KMS-11 (cell line): ENCODE data around the gene EML1.

Source experiments
- H2AFZ ChIP-seq: fragments of 200-600 bp; sonication (generic); 2 replicates; pipeline ENCODE4 v1.6.1; 2016; ENCODE audit warnings: antibody characterized with exemption, mixed run types, low read depth
- H3K27ac ChIP-seq: fragments of 200-600 bp; sonication (generic); 2 replicates; pipeline ENCODE4 v1.6.1; 2016; ENCODE audit warnings: mild to moderate bottlenecking, mixed run types
- H3K27me3 ChIP-seq: fragments of 200-600 bp; sonication (generic); 2 replicates; pipeline ENCODE4 v1.6.1; 2017; ENCODE audit warnings: mild to moderate bottlenecking, low read depth, mixed run types, moderate library complexity; ENCODE audit not compliant: insufficient read depth
- H3K36me3 ChIP-seq: fragments of 200-600 bp; sonication (generic); 2 replicates; pipeline ENCODE4 v1.6.1; 2017; ENCODE audit warnings: mild to moderate bottlenecking, mixed run types; ENCODE audit not compliant: insufficient read depth
- H3K4me1 ChIP-seq: fragments of 200-600 bp; sonication (generic); 2 replicates; pipeline ENCODE4 v1.6.1; 2016; ENCODE audit warnings: mild to moderate bottlenecking, low read depth, mixed run types; ENCODE audit not compliant: poor library complexity, severe bottlenecking
- H3K4me2 ChIP-seq: fragments of 200-600 bp; sonication (generic); 2 replicates; pipeline ENCODE4 v1.7.0; 2016; ENCODE audit warnings: mild to moderate bottlenecking, mixed run types
- H3K4me3 ChIP-seq: fragments of 200-600 bp; sonication (generic); IDR thresholded peaks from 2 replicates; pipeline ENCODE4 v1.6.1; 2017; ENCODE audit warnings: low read depth, low read length, mixed read lengths; ENCODE audit not compliant: insufficient read depth
- H3K79me2 ChIP-seq: fragments of 200-600 bp; sonication (generic); 2 replicates; pipeline ENCODE4 v1.6.1; 2016; ENCODE audit warnings: low read depth, mixed run types; ENCODE audit not compliant: insufficient read depth
- H3K9ac ChIP-seq: fragments of 200-600 bp; sonication (generic); 2 replicates; pipeline ENCODE4 v1.6.1; 2016; ENCODE audit warnings: mild to moderate bottlenecking, mixed run types
- H4K20me1 ChIP-seq: fragments of 200-600 bp; sonication (generic); 2 replicates; pipeline ENCODE4 v1.6.1; 2016; ENCODE audit warnings: mild to moderate bottlenecking, mixed run types; ENCODE audit not compliant: insufficient read depth
- TF ChIP-seq, protein P1 (sequence below): fragments of 200-600 bp; sonication (generic); conservative IDR thresholded peaks from 2 replicates; pipeline ENCODE4 v1.6.1; 2017; ENCODE audit warnings: low read depth, mild to moderate bottlenecking, antibody characterized with exemption, low read length, moderate library complexity, mixed read lengths

Gene EML1

DNA sequence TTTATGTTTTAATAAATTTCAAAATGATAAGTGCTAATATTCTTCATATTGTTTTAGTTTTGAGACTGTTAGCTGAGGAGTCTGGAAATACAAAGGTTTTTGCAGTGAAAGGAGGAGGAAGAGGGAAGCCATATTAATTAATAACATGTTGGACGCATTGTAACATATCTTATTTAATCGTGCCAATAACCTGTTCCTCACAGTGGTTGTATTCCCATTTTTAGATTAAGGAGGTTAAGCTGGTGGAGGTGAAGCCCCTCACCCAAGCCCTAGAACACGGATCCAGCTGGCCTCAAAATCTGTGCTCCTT is 92.4 kb downstream of the EML1 start:
- H3K4me2 ChIP-seq, result no peak overlapping the region
- H3K4me1 ChIP-seq, result peaks cover 36% of the 10 kb centered on the region
- no peak overlapping the region for H3K9ac ChIP-seq
- TF ChIP-seq, protein P1, sequence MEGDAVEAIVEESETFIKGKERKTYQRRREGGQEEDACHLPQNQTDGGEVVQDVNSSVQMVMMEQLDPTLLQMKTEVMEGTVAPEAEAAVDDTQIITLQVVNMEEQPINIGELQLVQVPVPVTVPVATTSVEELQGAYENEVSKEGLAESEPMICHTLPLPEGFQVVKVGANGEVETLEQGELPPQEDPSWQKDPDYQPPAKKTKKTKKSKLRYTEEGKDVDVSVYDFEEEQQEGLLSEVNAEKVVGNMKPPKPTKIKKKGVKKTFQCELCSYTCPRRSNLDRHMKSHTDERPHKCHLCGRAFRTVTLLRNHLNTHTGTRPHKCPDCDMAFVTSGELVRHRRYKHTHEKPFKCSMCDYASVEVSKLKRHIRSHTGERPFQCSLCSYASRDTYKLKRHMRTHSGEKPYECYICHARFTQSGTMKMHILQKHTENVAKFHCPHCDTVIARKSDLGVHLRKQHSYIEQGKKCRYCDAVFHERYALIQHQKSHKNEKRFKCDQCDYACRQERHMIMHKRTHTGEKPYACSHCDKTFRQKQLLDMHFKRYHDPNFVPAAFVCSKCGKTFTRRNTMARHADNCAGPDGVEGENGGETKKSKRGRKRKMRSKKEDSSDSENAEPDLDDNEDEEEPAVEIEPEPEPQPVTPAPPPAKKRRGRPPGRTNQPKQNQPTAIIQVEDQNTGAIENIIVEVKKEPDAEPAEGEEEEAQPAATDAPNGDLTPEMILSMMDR, result peak; percentile 0
- no peaks in the 10 kb centered on the region for H3K27me3 ChIP-seq
- no peak overlapping the region for H3K4me3 ChIP-seq
- no peaks in the 10 kb centered on the region for H3K36me3 ChIP-seq
- no peaks in the 10 kb centered on the region for H4K20me1 ChIP-seq
- H3K79me2 ChIP-seq, result no peaks in the 10 kb centered on the region
- no peak overlapping the region for H3K27ac ChIP-seq
- H2AFZ ChIP-seq, result no peak overlapping the region

DNA sequence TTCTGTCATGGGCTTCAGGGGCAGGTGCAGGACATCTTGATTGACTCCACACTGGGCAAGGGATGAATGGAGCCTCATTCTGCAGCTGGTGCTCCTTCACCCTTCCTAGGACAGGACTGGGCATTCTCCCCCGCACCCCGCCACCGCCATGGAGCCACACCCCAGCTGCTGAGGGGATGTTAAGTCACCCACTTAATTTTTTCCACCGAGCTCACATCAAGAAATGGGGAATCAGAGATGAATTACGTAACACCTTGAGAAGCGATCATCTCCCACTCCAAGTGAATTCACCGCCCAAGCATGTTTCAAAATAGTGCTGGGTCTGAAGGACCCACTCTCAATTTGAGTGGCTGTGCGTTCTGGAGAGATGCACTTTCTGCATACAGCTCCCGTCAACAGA is 94.2 kb downstream of the EML1 start:
- Histone ChIP-seq H2AFZ (no peak overlapping the region), H3K4me1 (peaks cover 29% of the 10 kb centered on the region), H3K79me2 (no peaks in the 10 kb centered on the region), H3K27me3 (no peaks in the 10 kb centered on the region), H3K36me3 (no peaks in the 10 kb centered on the region), H3K4me3 (no peak overlapping the region), H3K9ac (no peak overlapping the region), H3K4me2 (no peak overlapping the region), H3K27ac (no peak overlapping the region), H4K20me1 (no peaks in the 10 kb centered on the region)
- TF ChIP-seq, protein P1, result no peak

DNA sequence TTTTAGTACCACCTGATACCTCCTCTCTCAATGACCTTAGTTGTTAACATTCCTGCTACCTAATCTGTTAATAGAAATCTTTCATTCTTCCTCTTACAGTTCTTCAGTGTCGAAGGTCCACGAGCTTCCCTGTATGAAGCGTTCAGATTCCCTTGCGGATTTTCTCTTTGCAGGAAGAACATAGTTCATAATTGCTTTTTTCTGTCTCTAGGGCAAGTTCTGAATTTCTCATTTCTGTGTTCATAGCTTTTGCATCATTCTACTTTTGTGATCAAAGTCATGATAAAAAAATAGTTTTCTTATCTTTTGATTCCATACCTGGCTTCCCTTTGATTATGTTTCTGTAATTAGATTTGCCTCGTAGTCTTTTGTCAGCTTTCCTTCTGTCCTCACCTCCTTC is 94.9 kb downstream of the EML1 start:
- no peak overlapping the region for H3K9ac ChIP-seq
- no peak overlapping the region for H2AFZ ChIP-seq
- peaks cover 22% of the 10 kb centered on the region for H3K4me1 ChIP-seq
- TF ChIP-seq, protein P1, result no peak
- H3K27me3 ChIP-seq, result no peaks in the 10 kb centered on the region
- H3K27ac ChIP-seq, result no peak overlapping the region
- no peak overlapping the region for H3K4me2 ChIP-seq
- H4K20me1 ChIP-seq, result no peaks in the 10 kb centered on the region
- H3K79me2 ChIP-seq, result no peaks in the 10 kb centered on the region
- H3K4me3 ChIP-seq, result no peak overlapping the region
- H3K36me3 ChIP-seq, result no peaks in the 10 kb centered on the region

DNA sequence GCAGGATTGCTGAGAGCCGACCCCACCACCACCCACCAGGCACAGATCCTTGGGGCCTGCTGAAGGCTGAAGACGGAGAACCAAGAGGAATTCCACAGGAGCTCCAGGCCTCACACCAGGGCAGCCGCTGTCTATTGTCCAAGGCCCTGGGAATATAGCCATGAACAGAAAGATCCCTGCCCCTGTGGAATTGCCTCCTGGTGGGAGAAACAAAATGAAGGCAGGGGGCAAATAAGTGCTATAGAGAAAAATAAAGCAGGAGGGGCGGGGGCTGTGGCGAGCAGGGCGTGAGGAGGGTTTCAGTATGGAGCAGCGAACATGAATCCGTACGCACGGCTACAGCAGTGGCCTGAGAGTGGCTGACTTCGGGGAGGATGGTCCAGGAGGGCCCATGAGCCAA is 96.1 kb downstream of the EML1 start:
- no peaks in the 10 kb centered on the region for H4K20me1 ChIP-seq
- no peak overlapping the region for H3K4me2 ChIP-seq
- no peak overlapping the region for H3K9ac ChIP-seq
- H3K79me2 ChIP-seq, result no peaks in the 10 kb centered on the region
- H3K4me3 ChIP-seq, result no peak overlapping the region
- H3K36me3 ChIP-seq, result no peaks in the 10 kb centered on the region
- no peak overlapping the region for H3K27ac ChIP-seq
- H3K4me1 ChIP-seq, result peaks cover 10% of the 10 kb centered on the region
- TF ChIP-seq, protein P1, result no peak
- H2AFZ ChIP-seq, result no peak overlapping the region
- H3K27me3 ChIP-seq, result no peaks in the 10 kb centered on the region

DNA sequence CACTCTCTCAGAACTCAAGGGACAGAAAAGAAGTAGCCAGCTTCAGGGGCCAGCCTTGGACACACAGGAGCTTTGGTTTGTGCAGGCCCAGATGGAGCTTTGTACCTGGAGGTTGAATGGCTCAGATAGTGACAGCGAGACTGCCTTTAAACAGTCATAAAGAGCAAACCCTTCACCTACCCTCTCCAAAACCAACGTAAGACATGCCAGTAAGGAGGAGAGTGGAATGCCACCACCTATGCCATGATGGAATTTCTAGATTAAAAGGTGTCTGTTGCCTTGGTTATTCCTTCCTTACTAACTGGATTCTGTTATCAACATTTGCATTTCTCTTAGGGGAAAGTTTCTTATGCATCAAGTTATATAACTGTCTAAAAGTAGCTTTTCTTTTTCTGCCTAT is 98.1 kb downstream of the EML1 start:
- no peak overlapping the region for H2AFZ ChIP-seq
- H3K4me2 ChIP-seq, result no peak overlapping the region
- H4K20me1 ChIP-seq, result no peaks in the 10 kb centered on the region
- no peak overlapping the region for H3K9ac ChIP-seq
- H3K4me3 ChIP-seq, result no peak overlapping the region
- H3K27me3 ChIP-seq, result no peaks in the 10 kb centered on the region
- TF ChIP-seq, protein P1, result no peak
- no peaks in the 10 kb centered on the region for H3K4me1 ChIP-seq
- H3K27ac ChIP-seq, result no peak overlapping the region
- no peaks in the 10 kb centered on the region for H3K79me2 ChIP-seq
- H3K36me3 ChIP-seq, result no peaks in the 10 kb centered on the region
